HG03025 (cell line): Measurements from ENCODE around the gene LY9.

Source experiments
- ATAC-seq: cut with Tn5 transposase; IDR thresholded peaks from one replicate; pipeline ENCODE4 v1.9.1; 2021; ENCODE audit warnings: mild to moderate bottlenecking, moderate library complexity; ENCODE audit not compliant: unreplicated experiment, low FRiP score

LY9 gene

GRCh38 chr1:160800645-160801408 lies 4.9 kb downstream of the LY9 start:
- no peak for ATAC-seq

GRCh38 chr1:160801836-160802580 lies 6.0 kb downstream of the LY9 start:
- no peak for ATAC-seq

GRCh38 chr1:160806109-160806665 lies 10.2 kb downstream of the LY9 start:
- ATAC-seq: no peak

GRCh38 chr1:160806784-160807183 lies 10.8 kb downstream of the LY9 start:
- ATAC-seq: no peak

- no peak for ATAC-seq
Observed at GRCh38 chr1:160807247-160807646, 11.3 kb downstream of the LY9 start.

- ATAC-seq: no peak
Observed at GRCh38 chr1:160807738-160808137, 11.8 kb downstream of the LY9 start.

GRCh38 chr1:160808289-160808688 lies 12.3 kb downstream of the LY9 start:
- no peak for ATAC-seq

- ATAC-seq: no peak
Observed at GRCh38 chr1:160810486-160810885, 14.5 kb downstream of the LY9 start.

GRCh38 chr1:160811147-160811546 lies 15.2 kb downstream of the LY9 start:
- no peak for ATAC-seq

- ATAC-seq: no peak
Observed at GRCh38 chr1:160813215-160813614, 17.2 kb downstream of the LY9 start.

- ATAC-seq: no peak
Observed at GRCh38 chr1:160814316-160814715, 18.3 kb downstream of the LY9 start.

GRCh38 chr1:160814856-160815255 lies 18.9 kb downstream of the LY9 start:
- ATAC-seq: no peak

- ATAC-seq: no peak
Observed at GRCh38 chr1:160818207-160818937, 22.4 kb downstream of the LY9 start.

- ATAC-seq: no peak
Observed at GRCh38 chr1:160819186-160819585, 23.2 kb downstream of the LY9 start.

GRCh38 chr1:160821627-160822026 lies 25.7 kb downstream of the LY9 start:
- no peak for ATAC-seq

GRCh38 chr1:160823296-160823695 lies 27.3 kb downstream of the LY9 start:
- ATAC-seq: no peak

GRCh38 chr1:160826546-160826945 lies 30.6 kb downstream of the LY9 start:
- no peak for ATAC-seq

- no peak for ATAC-seq
Observed at GRCh38 chr1:160827418-160827817, 31.4 kb downstream of the LY9 start.

GRCh38 chr1:160829766-160830165 lies 33.8 kb downstream of the LY9 start:
- no peak for ATAC-seq

- ATAC-seq: no peak
Observed at GRCh38 chr1:160830321-160831153, 34.6 kb downstream of the LY9 start.
